K562 (cell line): ENCODE data around the gene LMAN1L. TPM values are rescaled to one million over a fixed set of nuclear protein-coding genes. Genes with fewer than 3 reads are reported as not detected.

Experiments used
- ATAC-seq: fragments of 200-7000 bp; cut with Tn5 transposase; 3 replicates; pipeline ENCODE4 v1.9.1; 2020; ENCODE audit warnings: moderate library complexity
- BruUV-seq: library from RNA; stranded (reverse); fragments of 400-500 nt; replicated peaks from 2 replicates; lab custom pipeline; 2021; lab: Mats Ljungman, UMichigan
- CTCF ChIA-PET: fragments of 300-600 bp; formaldehyde crosslinking; extraction: SDS; loops from one replicate; lab custom pipeline; 2021; ENCODE audit warnings: low intra/inter-chr PET ratio; lab: Yijun Ruan, JAX
- POLR2A ChIA-PET: fragments of 300-600, 350-650 bp; sonication (Branson Sonifier 250); formaldehyde crosslinking; extraction: SDS; loops from one replicate; lab custom pipeline; 2021; ENCODE audit warnings: antibody characterized with exemption, inconsistent platforms; lab: Yijun Ruan, JAX
- DNase-seq, 4 experiments: peaks; one replicate each; pipeline versions ENCODE4 v3.0.0 to v3.0.0-alpha.2; 2011 to 2018; ENCODE audit warnings: low spot score in 3 of 4, mixed read lengths in 3 of 4; ENCODE audit errors: extremely low read depth in 1 of 4
- FAIRE-seq: peaks from 2 replicates; lab custom pipeline; 2011; peaks lifted over from hg19 to GRCh38; lab: Jason Lieb, UNC
- H2AFZ ChIP-seq: 2 replicates; pipeline ENCODE4 v1.6.0; 2011; ENCODE audit warnings: low read depth, low read length, control low read depth, inconsistent platforms
- H3K27ac ChIP-seq: fragments of 200-600 bp; 3 replicates; pipeline ENCODE4 v1.8.0; 2011; ENCODE audit warnings: low read depth, mild to moderate bottlenecking, control low read depth, inconsistent platforms, low read length, moderate library complexity, mixed read lengths; ENCODE audit errors: extremely low read depth
- H3K27me3 ChIP-seq, 2 experiments: fragments of 300-600 bp in 1 of 2; 2 replicates in 1 of 2; 3 replicates in 1 of 2; pipeline versions ENCODE4 v1.6.0 to v1.8.0; 2011; ENCODE audit warnings: inconsistent platforms in 2 of 2, low read length in 2 of 2, mild to moderate bottlenecking in 1 of 2, mixed read lengths in 1 of 2, moderate library complexity in 1 of 2; ENCODE audit not compliant: control insufficient read depth in 2 of 2, insufficient read depth in 2 of 2
- H3K36me3 ChIP-seq: fragments of 300-600 bp; 3 replicates; pipeline ENCODE4 v1.8.0; 2011; ENCODE audit warnings: mild to moderate bottlenecking, low read length, inconsistent platforms; ENCODE audit not compliant: control insufficient read depth, insufficient read depth
- H3K4me1 ChIP-seq, 2 experiments: fragments of 200-600 bp in 1 of 2; replicated peaks in 1 of 2; 2 replicates in 1 of 2; 3 replicates in 1 of 2; pipeline versions ENCODE4 v1.5.1 to v1.8.0; 2011; ENCODE audit warnings: inconsistent platforms in 2 of 2, low read length in 2 of 2, mild to moderate bottlenecking in 1 of 2, mixed read lengths in 1 of 2, moderate library complexity in 1 of 2; ENCODE audit not compliant: control insufficient read depth in 2 of 2, insufficient read depth in 2 of 2
- H3K4me2 ChIP-seq: 2 replicates; pipeline ENCODE4 v1.6.1; 2011; ENCODE audit warnings: low read length, control low read depth, inconsistent platforms, mixed read lengths; ENCODE audit not compliant: insufficient read depth
- H3K4me3 ChIP-seq: fragments of 200-600 bp; sonication (generic), shearing (Covaris generic); 2 replicates; pipeline ENCODE4 v1.5.1; 2016; ENCODE audit warnings: control low read depth, inconsistent platforms
- H3K79me2 ChIP-seq: fragments of 200-600 bp; 3 replicates; pipeline ENCODE4 v1.8.0; 2011; ENCODE audit warnings: low read length, inconsistent platforms; ENCODE audit not compliant: control insufficient read depth, insufficient read depth
- H3K9ac ChIP-seq, 2 experiments: 2 replicates each; pipeline versions ENCODE4 v1.6.0 to v1.6.1; 2011; ENCODE audit warnings: low read depth in 2 of 2, low read length in 2 of 2, control low read depth in 1 of 2, inconsistent platforms in 1 of 2, mild to moderate bottlenecking in 1 of 2, mixed read lengths in 1 of 2; ENCODE audit not compliant: insufficient read depth in 1 of 2
- H3K9me1 ChIP-seq: one replicate; pipeline ENCODE4 v1.6.0; 2011; ENCODE audit warnings: inconsistent platforms, mild to moderate bottlenecking, low read length, moderate library complexity; ENCODE audit not compliant: control insufficient read depth, insufficient read depth
- H3K9me3 ChIP-seq: replicated peaks from 2 replicates; pipeline ENCODE4 v1.5.1; 2011; ENCODE audit warnings: low read depth, low read length, inconsistent platforms; ENCODE audit not compliant: control insufficient read depth, insufficient read depth
- H4K20me1 ChIP-seq: replicated peaks from 2 replicates; pipeline ENCODE4 v1.6.1; 2011; ENCODE audit warnings: low read length, inconsistent platforms, mixed read lengths; ENCODE audit not compliant: control insufficient read depth, insufficient read depth
- FOSL1 ChIP-seq: fragments of 200-800 bp; sonication (Bioruptor generic); conservative IDR thresholded peaks from 2 replicates; pipeline ENCODE4 v1.6.1; 2016; ENCODE audit warnings: missing genetic modification characterization, missing compliant biosample characterization
- HDAC6 ChIP-seq: IDR thresholded peaks from 2 replicates; pipeline ENCODE4 v1.6.1; 2012; ENCODE audit warnings: low read depth, mild to moderate bottlenecking, control low read depth, inconsistent platforms, low read length, moderate library complexity
- JUND ChIP-seq, 2 experiments: IDR thresholded peaks; 2 replicates in 1 of 2; 3 replicates in 1 of 2; pipeline ENCODE4 v1.6.1; 2011; ENCODE audit warnings: borderline replicate concordance in 2 of 2, low read depth in 2 of 2, low read length in 2 of 2, improper control_type of control experiment in 1 of 2, missing biosample characterization in 1 of 2, missing genetic modification characterization in 1 of 2, missing genetic modification reagents in 1 of 2
- NFRKB ChIP-seq: fragments of 450-650 bp; IDR thresholded peaks from 2 replicates; pipeline ENCODE4 v1.6.1; 2016; ENCODE audit warnings: low read depth
- TCFL5 ChIP-seq: fragments of 250-450 bp; sonication (Bioruptor Pico); conservative IDR thresholded peaks from 2 replicates; pipeline ENCODE4 v1.6.1; 2021; ENCODE audit warnings: mild to moderate bottlenecking, moderate library complexity, matching md5 sums
- TFAM ChIP-seq: fragments of 250-450 bp; sonication (Bioruptor Pico); conservative IDR thresholded peaks from 2 replicates; pipeline ENCODE4 v1.5.0; 2021; ENCODE audit warnings: mild to moderate bottlenecking, moderate library complexity
- ZNF263 ChIP-seq: sonication (generic); formaldehyde crosslinking; IDR thresholded peaks from 2 replicates; pipeline ENCODE4 v1.8.0; 2022; ENCODE audit warnings: mild to moderate bottlenecking, missing genetic modification reagents, borderline replicate concordance
- ZNF764 ChIP-seq: fragments of 250-450 bp; sonication (Bioruptor Pico); IDR thresholded peaks from 2 replicates; pipeline ENCODE4 v1.4.0; 2020; ENCODE audit warnings: low read depth, mild to moderate bottlenecking, moderate library complexity
- WGBS: fragments of 100-300 bp; shearing (Covaris generic); methylation state at CpG from one replicate; pipeline ENCODE4 v1.1.6; 2016; ENCODE audit warnings: low coverage, mixed read lengths; ENCODE audit not compliant: insufficient coverage; ENCODE audit errors: missing lambda C conversion rate; 5-methylcytosine and 5-hydroxymethylcytosine counted together
- in situ Hi-C: fragments of 300-500 bp; cut with MboI; formaldehyde crosslinking; loops from 4 replicates; pipeline ENCODE4 v1.15.0; 2018; ENCODE audit warnings: inconsistent platforms, mixed read lengths
- intact Hi-C: fragments of 100-400 bp; cut with micrococcal nuclease; formaldehyde crosslinking; loops from 2 replicates; pipeline ENCODE4 v1.14.2; 2022
- polyA plus RNA-seq, 8 experiments: library from polyadenylated mRNA; depleted of rRNA in 4 of 8; stranded (reverse) in 5 of 8; unstranded in 3 of 8; fragments of >200 nt; fragmentation: Nextera tagmentation in 2 of 8; fragmentation: Illumina TruSeq in 1 of 8; extraction: Ambion mirVana in 2 of 8; extraction: Trizol in 1 of 8; gene quantifications; 2 replicates each; pipeline versions ENCODE4 v1.2.1 to v1.2.3, GENCODE V29; 2011 to 2014; ENCODE audit warnings: inconsistent platforms in 1 of 8, missing spikeins in 1 of 8
- total RNA-seq, 7 experiments: library from RNA; depleted of rRNA in 6 of 7; stranded (reverse); fragments of >200 nt in 6 of 7; fragmentation: Illumina TruSeq in 2 of 7; extraction: Trizol in 2 of 7; gene quantifications; 2 replicates each; pipeline versions ENCODE4 v1.2.1 to v1.2.3, GENCODE V29; 2011 to 2021; ENCODE audit warnings: low replicate concordance in 1 of 7
- TF ChIP-seq, protein P1 (sequence below), 2 experiments: IDR thresholded peaks; 2 replicates each; pipeline ENCODE4 v1.6.1; 2011; ENCODE audit warnings: borderline replicate concordance in 1 of 2, control low read depth in 1 of 2, low read depth in 1 of 2, low read length in 1 of 2, mild to moderate bottlenecking in 1 of 2, mixed read lengths in 1 of 2, moderate library complexity in 1 of 2; ENCODE audit not compliant: insufficient read depth in 1 of 2, insufficient read length in 1 of 2, poor library complexity in 1 of 2, severe bottlenecking in 1 of 2; ENCODE audit errors: extremely low read depth in 1 of 2
- TF ChIP-seq, protein P2 (sequence below), 2 experiments: fragments of 450-650 bp in 1 of 2; sonication (generic) in 1 of 2; formaldehyde crosslinking in 1 of 2; IDR thresholded peaks in 1 of 2; conservative IDR thresholded peaks in 1 of 2; 2 replicates each; pipeline versions ENCODE4 v1.6.1 to v1.8.1; 2016 to 2023; ENCODE audit warnings: mild to moderate bottlenecking in 2 of 2, moderate library complexity in 2 of 2, inconsistent platforms in 1 of 2, missing genetic modification reagents in 1 of 2
- TF ChIP-seq, protein P3 (sequence below): fragments of 450-650 bp; IDR thresholded peaks from 2 replicates; pipeline ENCODE4 v1.6.1; 2016; ENCODE audit warnings: low read depth, mild to moderate bottlenecking, moderate library complexity

The LMAN1L gene
- total and polyA plus RNA-seq, 9 of the 15 experiments (the other 6 are each of a cell fraction or from before 2014, with no cell fraction given), result not detected

- no peak overlapping the region for H3K4me2 ChIP-seq
- no peaks in the 10 kb centered on the region for H3K79me2 ChIP-seq
- H2AFZ ChIP-seq, result no peak overlapping the region
- no peak for ATAC-seq
- H3K9me3 ChIP-seq, result no peaks in the 10 kb centered on the region
- in situ Hi-C loops, result no loop called here
- no peak for DNase-seq
- H4K20me1 ChIP-seq, result no peaks in the 10 kb centered on the region
- H3K9me1 ChIP-seq, result no peaks in the 10 kb centered on the region
- intact Hi-C loops, result no loop called here
- WGBS, result 9% methylated on average over 4 of the region's 4 CpGs
- FAIRE-seq, result no peak
- H3K9ac ChIP-seq, result no peak overlapping the region
- H3K27ac ChIP-seq, result no peak overlapping the region
- no peak overlapping the region for H3K4me3 ChIP-seq
- no peak for TF ChIP-seq NFRKB
- TF ChIP-seq TCFL5 (CRISPR knock-in tag), result no peak
- TF ChIP-seq, protein P1, sequence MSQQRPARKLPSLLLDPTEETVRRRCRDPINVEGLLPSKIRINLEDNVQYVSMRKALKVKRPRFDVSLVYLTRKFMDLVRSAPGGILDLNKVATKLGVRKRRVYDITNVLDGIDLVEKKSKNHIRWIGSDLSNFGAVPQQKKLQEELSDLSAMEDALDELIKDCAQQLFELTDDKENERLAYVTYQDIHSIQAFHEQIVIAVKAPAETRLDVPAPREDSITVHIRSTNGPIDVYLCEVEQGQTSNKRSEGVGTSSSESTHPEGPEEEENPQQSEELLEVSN (IDR thresholded peaks at IDR 0.05; ENCODE audit: borderline replicate concordance in 1 of 2, extremely low read depth in 1 of 2, insufficient read depth in 1 of 2, insufficient read length in 1 of 2, low read depth in 1 of 2, low read length in 1 of 2, poor library complexity in 1 of 2, severe bottlenecking in 1 of 2), result no peak
- TF ChIP-seq, all 486 proteins: peak for 0
- BruUV-seq, result no TSS peak
- Histone ChIP-seq H3K36me3 (no peaks in the 10 kb centered on the region), H3K4me1 (peaks cover 6 to 22% of the 10 kb centered on the region in 2 experiments; a peak in 3 of 5 replicates), H3K27me3 (peaks cover 8 to 30% of the 10 kb centered on the region in 2 experiments)
- ChIA-PET POLR2A (no interaction called here), CTCF (no interaction called here)
These were observed 9.6 kb downstream of the LMAN1L start for GRCh38 chr15:74822233-74822632.

- in situ Hi-C loops, result no loop called here
- Histone ChIP-seq H3K36me3 (no peaks in the 10 kb centered on the region), H3K9me1 (no peaks in the 10 kb centered on the region), H3K79me2 (no peaks in the 10 kb centered on the region), H3K4me2 (no peak overlapping the region), H3K9ac (no peak overlapping the region), H3K27me3 (peaks cover 19 to 41% of the 10 kb centered on the region in 2 experiments), H3K27ac (no peak overlapping the region), H2AFZ (no peak overlapping the region), H3K9me3 (no peaks in the 10 kb centered on the region), H3K4me1 (peaks cover 6 to 20% of the 10 kb centered on the region in 2 experiments; a peak in 3 of 5 replicates), H4K20me1 (peaks cover 9% of the 10 kb centered on the region; the same call in 1 of the 2 replicates), H3K4me3 (no peak overlapping the region)
- WGBS, result 3% methylated on average over 6 of the region's 6 CpGs
- intact Hi-C loops, result no loop called here
- CTCF ChIA-PET, result no interaction called here
- DNase-seq (no peak), ATAC-seq (no peak), FAIRE-seq (no peak)
- POLR2A ChIA-PET, result interaction anchor here (0.6 to 0.7 kb wide), 2 partner anchors 83 to 192 kb away, joined by 3 to 4 read pairs; partner anchors contain the start of gene FAM219B
- BruUV-seq, result no TSS peak
- TF ChIP-seq FOSL1 (tag) (peak; percentile 42; the same call in 1 of the 2 replicates), ZNF263 (CRISPR knock-in tag) (no peak), JUND (IDR thresholded peaks at IDR 0.05; ENCODE audit: borderline replicate concordance, low read depth, low read length) (peak; percentile 56), JUND (tag; IDR thresholded peaks at IDR 0.05; ENCODE audit: borderline replicate concordance, low read depth, low read length) (no peak), HDAC6 (no peak), ZNF764 (CRISPR knock-in tag) (no peak), TFAM (CRISPR knock-in tag) (no peak)
- TF ChIP-seq, protein P2, sequence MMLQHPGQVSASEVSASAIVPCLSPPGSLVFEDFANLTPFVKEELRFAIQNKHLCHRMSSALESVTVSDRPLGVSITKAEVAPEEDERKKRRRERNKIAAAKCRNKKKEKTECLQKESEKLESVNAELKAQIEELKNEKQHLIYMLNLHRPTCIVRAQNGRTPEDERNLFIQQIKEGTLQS (IDR thresholded peaks at IDR 0.05), result peak; percentile 42; the same call in 1 of the 2 replicates
- TF ChIP-seq, protein P2 (CRISPR knock-in tag; conservative IDR thresholded peaks at IDR 0.05), result no peak
- TF ChIP-seq, protein P3, sequence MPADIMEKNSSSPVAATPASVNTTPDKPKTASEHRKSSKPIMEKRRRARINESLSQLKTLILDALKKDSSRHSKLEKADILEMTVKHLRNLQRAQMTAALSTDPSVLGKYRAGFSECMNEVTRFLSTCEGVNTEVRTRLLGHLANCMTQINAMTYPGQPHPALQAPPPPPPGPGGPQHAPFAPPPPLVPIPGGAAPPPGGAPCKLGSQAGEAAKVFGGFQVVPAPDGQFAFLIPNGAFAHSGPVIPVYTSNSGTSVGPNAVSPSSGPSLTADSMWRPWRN, result no peak
These were observed 10.7 kb downstream of the LMAN1L start for GRCh38 chr15:74823324-74823723.
